Thyroid gland (tissue), 4 donors: ENCODE results near the gene C2CD4D. TPM values are rescaled to one million over a fixed set of nuclear protein-coding genes. Genes with fewer than 3 reads are reported as not detected.

Source experiments
- DNase-seq, 2 donors: peaks; one replicate each; pipeline ENCODE4 v3.0.0-alpha.2; 2019
- H3K27ac ChIP-seq, 3 donors: fragments of 200-600 bp; sonication (generic); 1 replicate in 2 of 3; 2 replicates in 1 of 3; pipeline ENCODE4 v1.5.1; 2016 to 2019; ENCODE audit warnings: mild to moderate bottlenecking in 1 of 3, moderate library complexity in 1 of 3
- H3K27me3 ChIP-seq: fragments of 200-600 bp; sonication (generic); one replicate; pipeline ENCODE4 v1.5.1; 2019
- H3K36me3 ChIP-seq, 2 donors: fragments of 200-600 bp; sonication (generic); one replicate each; pipeline ENCODE4 v1.5.1; 2016 to 2019
- H3K4me1 ChIP-seq, 2 donors: fragments of 200-600 bp; sonication (generic); one replicate each; pipeline ENCODE4 v1.5.1; 2017 to 2019
- H3K4me3 ChIP-seq, 3 donors: fragments of 200-600 bp; sonication (generic); replicated peaks in 1 of 3; 1 replicate in 2 of 3; 2 replicates in 1 of 3; pipeline ENCODE4 v1.5.1; 2016; ENCODE audit warnings: mild to moderate bottlenecking in 1 of 3
- H3K9me3 ChIP-seq: fragments of 200-600 bp; sonication (generic); one replicate; pipeline ENCODE4 v1.5.1; 2017
- POLR2A ChIP-seq, 2 donors: fragments of 450-650 bp; IDR thresholded peaks; one replicate each; pipeline ENCODE4 v1.6.1; 2017; ENCODE audit warnings: antibody characterized with exemption in 2 of 2, mild to moderate bottlenecking in 2 of 2, moderate library complexity in 1 of 2
- WGBS, 2 donors: methylation state at CpG; one replicate each; pipeline ENCODE4 v1.1.5; 2017; 5-methylcytosine and 5-hydroxymethylcytosine counted together
- intact Hi-C: fragments of 100-400 bp; cut with DNase I; formaldehyde crosslinking; loops from one replicate; pipeline ENCODE4 v1.15.1; 2023
- total RNA-seq, 4 donors: library from RNA; depleted of rRNA; stranded (reverse); fragments of >200 nt; gene quantifications; one replicate each; pipeline ENCODE4 v1.2.3, GENCODE V29; 2016
- TF ChIP-seq, protein P1 (sequence below), 6 experiments: fragments of 200-600 bp in 3 of 6; fragments of 450-650 bp in 3 of 6; sonication (generic) in 3 of 6; IDR thresholded peaks; one replicate each; pipeline ENCODE4 v1.5.1; 2016 to 2019; ENCODE audit warnings: antibody characterized with exemption in 6 of 6, mild to moderate bottlenecking in 2 of 6, inconsistent platforms in 1 of 6, moderate library complexity in 1 of 6

Gene C2CD4D
- total RNA-seq, 4 donors from 2014 or later: 0.29 to 1.3 (median 0.33) TPM; not detected in 1

GRCh38 chr1:151803915-151804314 is 35.7 kb downstream of the C2CD4D start:
- intact Hi-C loops: no loop called here
- no peaks in the 10 kb centered on the region for H3K4me1 ChIP-seq
- 88 to 97% methylated on average over 3 of the region's 3 CpGs for WGBS, 2 donors
- H3K27me3 ChIP-seq: no peaks in the 10 kb centered on the region
- DNase-seq: no peak
- H3K9me3 ChIP-seq: no peaks in the 10 kb centered on the region
- H3K36me3 ChIP-seq: peaks cover 0 to 5% of the 10 kb centered on the region in 2 donors
- TF ChIP-seq, protein P1, sequence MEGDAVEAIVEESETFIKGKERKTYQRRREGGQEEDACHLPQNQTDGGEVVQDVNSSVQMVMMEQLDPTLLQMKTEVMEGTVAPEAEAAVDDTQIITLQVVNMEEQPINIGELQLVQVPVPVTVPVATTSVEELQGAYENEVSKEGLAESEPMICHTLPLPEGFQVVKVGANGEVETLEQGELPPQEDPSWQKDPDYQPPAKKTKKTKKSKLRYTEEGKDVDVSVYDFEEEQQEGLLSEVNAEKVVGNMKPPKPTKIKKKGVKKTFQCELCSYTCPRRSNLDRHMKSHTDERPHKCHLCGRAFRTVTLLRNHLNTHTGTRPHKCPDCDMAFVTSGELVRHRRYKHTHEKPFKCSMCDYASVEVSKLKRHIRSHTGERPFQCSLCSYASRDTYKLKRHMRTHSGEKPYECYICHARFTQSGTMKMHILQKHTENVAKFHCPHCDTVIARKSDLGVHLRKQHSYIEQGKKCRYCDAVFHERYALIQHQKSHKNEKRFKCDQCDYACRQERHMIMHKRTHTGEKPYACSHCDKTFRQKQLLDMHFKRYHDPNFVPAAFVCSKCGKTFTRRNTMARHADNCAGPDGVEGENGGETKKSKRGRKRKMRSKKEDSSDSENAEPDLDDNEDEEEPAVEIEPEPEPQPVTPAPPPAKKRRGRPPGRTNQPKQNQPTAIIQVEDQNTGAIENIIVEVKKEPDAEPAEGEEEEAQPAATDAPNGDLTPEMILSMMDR (IDR thresholded peaks at IDR 0.05): no peak
- no peak for TF ChIP-seq POLR2A (IDR thresholded peaks at IDR 0.05)
- H3K27ac ChIP-seq: no peak overlapping the region
- H3K4me3 ChIP-seq: no peak overlapping the region

DNA sequence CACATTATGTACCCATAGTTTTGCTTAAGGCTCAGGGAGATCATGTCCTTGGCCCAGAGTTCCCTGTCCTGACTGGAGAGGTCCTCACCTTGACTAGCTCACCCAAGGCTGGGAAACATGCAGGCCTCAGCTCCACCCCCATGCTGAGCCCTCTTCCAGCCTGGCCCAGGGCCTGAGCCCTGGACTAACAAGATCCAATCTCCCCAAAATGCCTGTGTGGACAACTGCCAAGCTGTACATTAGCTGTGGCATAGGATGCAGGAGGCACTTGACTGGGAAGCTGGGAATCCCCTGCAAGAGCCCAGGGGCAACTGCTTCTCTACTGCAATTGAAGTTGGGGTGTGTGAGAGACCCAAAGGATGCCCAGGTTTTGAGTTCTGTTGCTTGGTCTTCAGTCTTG is 36.5 kb downstream of the C2CD4D start:
- peaks cover 0 to 4% of the 10 kb centered on the region in 2 donors for H3K36me3 ChIP-seq
- H3K9me3 ChIP-seq: no peaks in the 10 kb centered on the region
- DNase-seq: no peak
- no peak overlapping the region for H3K27ac ChIP-seq
- H3K4me3 ChIP-seq: no peak overlapping the region
- intact Hi-C loops: no loop called here
- H3K27me3 ChIP-seq: no peaks in the 10 kb centered on the region
- TF ChIP-seq POLR2A (IDR thresholded peaks at IDR 0.05): no peak
- TF ChIP-seq, protein P1 (IDR thresholded peaks at IDR 0.05): no peak
- no peaks in the 10 kb centered on the region for H3K4me1 ChIP-seq

DNA sequence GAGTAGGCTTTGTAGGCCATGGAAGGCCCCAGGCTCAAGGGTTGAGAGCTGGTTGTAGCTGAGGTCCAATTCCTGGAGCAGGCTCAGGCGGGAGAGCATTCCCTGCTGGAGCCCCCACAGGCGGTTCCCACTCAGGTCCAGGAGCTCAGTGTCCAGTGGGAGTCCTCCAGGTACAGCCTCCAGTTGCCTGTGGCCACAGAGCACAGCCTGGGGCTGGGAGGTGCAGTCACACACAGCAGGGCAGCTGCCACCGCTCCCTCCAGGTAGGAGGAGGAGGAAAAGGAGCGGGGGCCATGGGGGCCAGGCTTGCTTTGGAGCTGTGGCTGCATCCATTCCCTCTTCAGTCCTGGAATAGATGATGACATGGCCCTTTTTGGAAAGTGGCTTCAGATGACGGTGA is 37.2 kb downstream of the C2CD4D start:
- no peaks in the 10 kb centered on the region for H3K36me3 ChIP-seq
- no peak for DNase-seq
- no peaks in the 10 kb centered on the region for H3K27me3 ChIP-seq
- no peak overlapping the region for H3K4me3 ChIP-seq
- no peak for TF ChIP-seq POLR2A (IDR thresholded peaks at IDR 0.05)
- TF ChIP-seq, protein P1 (IDR thresholded peaks at IDR 0.05): no peak
- H3K9me3 ChIP-seq: no peaks in the 10 kb centered on the region
- H3K4me1 ChIP-seq: no peaks in the 10 kb centered on the region
- intact Hi-C loops: no loop called here
- 90 to 100% methylated on average over 1 to 4 of the region's 5 CpGs for WGBS, 2 donors
- H3K27ac ChIP-seq: no peak overlapping the region

GRCh38 chr1:151801846-151802245 is 37.8 kb downstream of the C2CD4D start:
- Histone ChIP-seq H3K4me3 (no peak overlapping the region), H3K27me3 (no peaks in the 10 kb centered on the region), H3K4me1 (no peaks in the 10 kb centered on the region), H3K9me3 (no peaks in the 10 kb centered on the region), H3K27ac (no peak overlapping the region), H3K36me3 (no peaks in the 10 kb centered on the region)
- 86 to 88% methylated on average over 1 to 7 of the region's 7 CpGs for WGBS, 2 donors
- TF ChIP-seq, protein P1 (IDR thresholded peaks at IDR 0.05): no peak
- TF ChIP-seq POLR2A (IDR thresholded peaks at IDR 0.05): no peak
- intact Hi-C loops: no loop called here
- no peak for DNase-seq

- Histone ChIP-seq H3K27me3 (no peaks in the 10 kb centered on the region), H3K9me3 (no peaks in the 10 kb centered on the region), H3K4me3 (no peak overlapping the region), H3K36me3 (no peaks in the 10 kb centered on the region), H3K4me1 (no peaks in the 10 kb centered on the region), H3K27ac (no peak overlapping the region)
- 88 to 95% methylated on average over 9 to 11 of the region's 12 CpGs for WGBS, 2 donors
- no peak for DNase-seq
- TF ChIP-seq, protein P1 (IDR thresholded peaks at IDR 0.05): no peak
- TF ChIP-seq POLR2A (IDR thresholded peaks at IDR 0.05): no peak
- intact Hi-C loops: no loop called here
These were observed 38.3 kb downstream of the C2CD4D start for GRCh38 chr1:151801310-151801820.
